Measurements from ENCODE around the gene CORO2A.
"Not testable (repeated sequence)": the region's sequence is repeated elsewhere in the genome, so short reads cannot be mapped to it uniquely, and the experiment has no call there.

Gene CORO2A

DNA sequence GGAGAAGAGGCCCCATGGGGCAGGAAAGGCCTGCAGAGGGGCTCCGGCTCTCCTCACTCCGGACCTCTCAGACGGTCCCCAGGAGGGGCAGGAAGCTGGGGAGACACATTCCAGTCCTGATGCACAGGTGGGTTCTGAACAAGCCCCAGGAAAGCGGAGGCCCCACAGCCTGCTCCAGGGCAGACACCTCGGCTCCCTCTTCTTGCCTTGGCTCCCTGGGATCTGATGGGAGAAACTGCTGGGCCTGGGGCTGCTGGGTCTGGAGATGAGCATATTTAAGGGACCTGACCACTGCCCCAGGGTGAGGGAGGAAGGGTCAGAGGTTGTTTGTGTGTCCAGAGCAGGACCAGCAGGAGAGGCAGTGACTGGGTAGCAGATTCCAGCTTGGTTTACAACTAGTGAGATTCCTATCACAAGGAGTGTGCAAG, 1.2 kb downstream of the CORO2A start:
- DNase-seq: no peak

DNA sequence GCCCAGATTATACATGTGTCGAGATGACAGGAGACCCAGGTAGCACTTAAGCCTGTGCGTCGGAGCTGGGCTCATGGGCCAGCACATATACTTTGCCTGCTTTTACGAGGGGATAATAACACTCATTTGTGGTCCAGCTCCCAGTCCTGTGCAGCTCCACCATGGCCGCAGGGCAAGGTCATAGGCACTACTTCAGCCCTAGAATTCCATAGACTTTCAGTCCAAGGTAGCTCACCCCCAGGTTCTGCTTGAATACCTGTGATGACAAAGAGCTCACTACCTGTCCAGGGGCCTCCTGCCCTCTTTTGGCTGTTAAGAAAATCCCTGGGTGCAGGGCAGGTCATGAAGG, 1.7 kb downstream of the CORO2A start:
- DNase-seq: no peak

DNA sequence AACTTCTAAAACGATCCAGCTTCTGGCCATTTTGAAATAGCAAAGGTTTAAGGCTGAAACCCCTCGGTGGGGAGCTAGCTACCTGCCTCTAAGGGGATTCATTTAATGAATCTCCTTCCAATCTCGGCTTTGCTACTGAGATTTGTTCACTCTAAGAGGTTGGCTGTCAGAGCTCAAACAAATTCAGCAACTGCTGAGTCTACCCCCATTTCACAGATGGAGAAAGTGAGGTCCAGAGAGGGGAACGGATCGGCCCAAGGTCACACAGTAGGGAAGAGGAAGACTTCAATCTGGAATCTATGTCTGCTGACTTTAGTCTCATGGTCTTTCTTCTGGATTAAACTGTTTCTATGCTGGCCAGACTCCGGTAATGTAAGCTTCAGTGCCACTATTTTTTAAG, 3.0 kb downstream of the CORO2A start:
- DNase-seq: no peak

DNA sequence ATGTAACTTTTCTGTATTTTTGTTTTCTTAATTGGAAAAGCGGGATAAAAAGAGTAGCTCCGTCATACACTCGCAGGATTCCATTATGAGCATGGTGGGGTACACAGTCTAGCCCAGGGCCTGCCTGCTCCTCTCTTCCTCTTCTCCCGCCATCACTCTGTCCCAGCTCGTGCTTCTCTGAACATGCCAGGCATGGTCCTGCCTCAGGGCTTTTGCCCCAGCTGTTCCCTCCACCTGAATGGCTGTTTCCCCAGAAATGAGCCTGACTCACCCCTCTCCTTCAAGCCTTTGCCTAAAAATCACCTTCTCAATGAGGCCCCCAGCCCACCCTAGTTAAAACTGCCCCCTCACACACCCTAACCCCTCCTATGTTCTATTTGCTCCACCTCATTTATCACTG, 4.5 kb downstream of the CORO2A start:
- no peak for DNase-seq

DNA sequence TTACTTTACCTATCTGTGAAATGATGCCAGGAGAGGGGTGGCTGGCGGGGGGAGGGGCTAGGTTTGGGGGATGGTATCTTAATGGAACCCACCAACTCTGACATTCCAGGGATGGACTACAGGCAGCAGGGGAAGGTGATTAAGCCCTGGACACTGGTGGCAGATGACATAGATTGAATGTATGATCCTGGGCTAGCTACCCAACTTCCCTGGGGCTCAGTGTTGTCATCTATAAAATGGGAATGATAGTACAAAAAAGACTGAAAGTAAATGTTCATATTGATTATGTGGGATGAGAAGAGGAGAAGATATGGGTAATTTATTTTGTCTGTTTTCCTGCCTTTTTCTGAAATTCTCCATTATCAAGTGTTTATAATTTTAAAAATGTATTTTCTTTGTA, 6.2 kb downstream of the CORO2A start:
- no peak for DNase-seq

DNA sequence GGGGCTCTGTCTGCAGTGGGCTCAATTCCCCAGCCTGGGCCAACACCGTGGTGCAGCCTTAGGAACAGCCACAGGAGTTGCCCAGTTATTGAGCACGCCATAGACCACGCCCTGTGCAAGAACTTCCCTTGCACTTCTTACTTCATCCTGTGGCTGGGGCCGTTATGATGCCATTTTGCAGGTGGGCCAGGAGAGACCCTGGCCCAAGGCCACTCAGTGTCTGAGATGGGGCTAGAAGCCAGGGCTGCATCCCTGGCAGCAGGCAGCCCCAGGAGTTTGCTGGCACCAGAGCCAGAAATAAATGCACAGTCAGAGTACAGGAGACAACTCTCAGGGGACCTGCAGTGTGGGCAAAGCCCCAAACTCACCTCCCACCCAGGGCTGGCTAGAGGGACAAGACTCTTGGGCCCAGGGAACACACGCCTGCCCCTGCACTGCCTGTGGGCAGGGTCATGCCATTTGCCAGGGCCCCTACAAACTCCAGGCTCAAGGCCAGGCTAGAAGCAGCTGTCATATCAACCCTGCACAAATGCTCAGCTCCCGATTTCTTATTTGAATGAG, 6.7 kb downstream of the CORO2A start:
- peak; percentile 17 for DNase-seq

DNA sequence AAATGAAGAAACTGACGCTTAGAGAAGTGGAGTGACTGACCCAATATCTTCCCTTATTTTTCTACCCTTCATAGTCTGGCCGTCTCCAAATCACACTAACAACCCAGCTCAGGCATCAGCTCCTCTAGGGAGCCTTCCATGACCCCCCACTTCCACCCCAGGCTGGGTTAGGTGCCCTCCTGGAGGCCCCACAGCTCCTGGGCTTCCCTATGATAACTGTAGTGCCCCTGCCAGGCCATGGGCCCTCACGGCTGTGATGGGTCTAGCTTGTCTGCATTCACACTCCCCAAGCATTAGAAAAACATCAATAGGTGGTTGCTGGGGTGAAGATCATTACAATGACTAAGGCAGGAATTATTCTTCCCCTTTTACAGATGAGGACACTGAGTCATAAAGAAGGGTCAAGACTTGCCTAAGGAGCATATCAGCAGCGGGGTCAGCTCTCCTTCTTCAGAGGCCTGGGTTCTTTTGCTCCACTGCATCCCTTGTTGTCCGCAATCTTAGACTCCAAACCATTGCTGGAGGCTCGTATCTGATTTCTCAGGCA, 7.3 kb downstream of the CORO2A start:
- DNase-seq: no peak

DNA sequence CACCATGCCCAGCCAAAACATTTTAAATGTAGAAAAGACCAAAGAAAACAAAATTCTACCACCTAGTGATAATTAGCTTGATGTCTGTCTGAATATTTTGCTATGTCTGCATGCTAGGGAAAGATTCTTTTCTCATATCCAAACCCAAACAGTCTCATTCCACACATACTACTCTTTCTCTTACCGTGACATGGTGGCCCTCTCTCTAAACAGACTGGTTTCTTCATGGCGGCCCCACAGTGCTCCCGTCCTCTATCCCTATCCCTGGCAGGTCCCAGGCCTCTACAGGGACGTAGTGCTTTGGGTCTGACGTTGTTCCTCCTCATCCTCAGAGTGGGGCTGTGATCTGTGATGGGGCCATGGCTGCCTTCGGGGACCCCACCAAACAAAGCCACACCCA, 8.1 kb downstream of the CORO2A start:
- no peak for DNase-seq

DNA sequence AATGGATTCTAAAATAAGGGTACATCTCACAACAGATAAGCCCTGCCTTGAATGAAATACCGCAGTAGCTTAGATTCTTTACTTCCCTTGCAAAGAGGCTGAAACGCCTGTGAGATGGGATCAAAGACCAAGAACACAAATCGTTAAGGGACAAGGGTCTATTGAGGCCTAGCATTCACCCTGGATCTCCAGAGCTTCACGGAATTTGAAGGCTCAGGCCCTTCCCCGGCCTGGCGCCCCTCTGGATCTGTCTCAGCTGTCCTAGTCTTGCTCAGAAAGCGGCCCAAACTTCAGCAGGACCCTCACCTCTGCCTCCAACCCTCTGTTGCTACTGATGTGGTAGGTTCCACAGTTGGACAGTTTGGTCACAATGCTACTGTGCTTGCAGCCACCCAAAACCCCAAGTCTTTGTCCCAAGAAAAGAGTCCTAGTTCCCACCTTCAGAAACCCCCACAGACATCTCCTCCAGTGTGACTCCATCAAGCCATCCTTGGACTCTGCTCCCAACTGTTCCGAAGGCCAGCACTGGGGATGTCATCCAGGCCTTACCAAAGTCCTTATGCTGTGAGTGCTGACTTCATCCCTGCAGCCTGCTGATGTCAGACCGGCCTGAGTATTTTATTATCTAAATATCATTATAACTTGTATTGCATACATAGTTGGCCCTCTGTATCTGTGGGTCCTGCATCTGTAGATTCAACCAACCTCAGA, 9.4 kb downstream of the CORO2A start:
- DNase-seq: no peak

DNA sequence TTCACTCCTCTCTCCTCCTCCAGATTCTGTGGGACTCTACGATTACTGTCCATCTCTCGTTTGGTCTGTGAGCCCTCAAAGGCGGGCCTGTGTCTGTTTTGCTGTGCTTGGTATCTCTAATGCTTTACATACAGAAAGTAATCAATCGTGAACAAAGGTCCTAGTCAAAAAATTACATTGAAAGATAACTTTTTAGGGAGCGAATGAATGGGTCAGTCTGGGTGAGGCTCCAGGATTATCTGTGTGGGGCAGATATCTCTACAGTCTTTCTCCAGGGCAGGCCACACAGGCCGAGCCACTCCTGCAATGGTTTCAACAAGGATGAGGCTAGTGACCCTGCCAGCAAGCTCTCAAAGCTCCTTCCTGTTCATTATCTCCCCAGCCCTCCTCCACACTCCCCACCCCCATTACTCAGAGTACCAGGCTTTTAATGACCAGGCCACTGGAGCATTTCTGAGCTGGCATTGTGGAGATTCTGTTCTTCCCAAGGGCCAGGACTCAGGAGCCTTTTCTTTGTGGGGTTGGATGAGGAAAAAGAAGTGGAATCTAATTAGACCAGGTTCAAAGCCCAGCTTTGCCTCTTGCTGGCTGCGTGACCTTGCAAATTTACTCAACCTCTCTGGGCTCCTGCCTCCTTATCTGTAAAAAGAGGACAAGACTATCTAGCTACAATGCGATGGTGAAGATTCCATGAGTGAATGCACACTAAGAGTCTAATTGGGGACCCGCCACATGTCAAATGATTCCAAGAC, 10.2 kb downstream of the CORO2A start:
- no peak for DNase-seq

DNA sequence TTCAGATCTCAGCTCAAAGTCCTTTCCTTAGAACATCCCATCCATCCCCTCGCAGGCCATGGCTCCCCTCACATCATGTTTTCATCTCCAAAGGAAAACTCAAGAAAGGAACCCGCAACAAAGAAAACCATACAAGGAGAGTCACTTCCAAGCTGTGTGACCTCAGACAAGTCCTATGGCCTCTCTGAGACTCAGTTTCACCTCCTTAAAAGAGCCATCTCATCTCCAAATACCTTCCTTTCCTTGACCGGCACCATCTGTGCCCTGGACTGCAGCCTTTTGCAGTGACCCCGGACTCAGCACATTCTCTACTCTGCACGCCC, 10.7 kb downstream of the CORO2A start:
- no peak for DNase-seq

DNA sequence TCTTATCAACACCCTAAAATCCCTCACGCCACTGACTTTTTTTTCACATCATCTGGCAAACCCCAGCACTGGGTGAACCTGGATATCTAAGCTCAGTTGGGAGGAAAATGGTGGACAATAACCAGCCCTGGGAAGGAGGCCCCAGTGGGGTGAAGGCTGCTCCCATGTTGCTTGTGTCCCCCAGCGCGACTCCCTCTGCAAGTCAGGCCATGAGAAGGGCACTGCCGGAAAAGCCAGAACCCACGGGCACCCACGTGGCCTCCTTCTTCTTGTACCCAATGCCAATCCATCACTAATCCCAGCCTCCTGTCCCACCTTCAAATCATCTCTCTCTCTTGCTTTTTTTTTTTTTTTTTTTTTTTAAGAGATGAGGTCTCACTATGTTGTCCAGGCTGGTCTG, 11.4 kb downstream of the CORO2A start:
- no peak for DNase-seq

DNA sequence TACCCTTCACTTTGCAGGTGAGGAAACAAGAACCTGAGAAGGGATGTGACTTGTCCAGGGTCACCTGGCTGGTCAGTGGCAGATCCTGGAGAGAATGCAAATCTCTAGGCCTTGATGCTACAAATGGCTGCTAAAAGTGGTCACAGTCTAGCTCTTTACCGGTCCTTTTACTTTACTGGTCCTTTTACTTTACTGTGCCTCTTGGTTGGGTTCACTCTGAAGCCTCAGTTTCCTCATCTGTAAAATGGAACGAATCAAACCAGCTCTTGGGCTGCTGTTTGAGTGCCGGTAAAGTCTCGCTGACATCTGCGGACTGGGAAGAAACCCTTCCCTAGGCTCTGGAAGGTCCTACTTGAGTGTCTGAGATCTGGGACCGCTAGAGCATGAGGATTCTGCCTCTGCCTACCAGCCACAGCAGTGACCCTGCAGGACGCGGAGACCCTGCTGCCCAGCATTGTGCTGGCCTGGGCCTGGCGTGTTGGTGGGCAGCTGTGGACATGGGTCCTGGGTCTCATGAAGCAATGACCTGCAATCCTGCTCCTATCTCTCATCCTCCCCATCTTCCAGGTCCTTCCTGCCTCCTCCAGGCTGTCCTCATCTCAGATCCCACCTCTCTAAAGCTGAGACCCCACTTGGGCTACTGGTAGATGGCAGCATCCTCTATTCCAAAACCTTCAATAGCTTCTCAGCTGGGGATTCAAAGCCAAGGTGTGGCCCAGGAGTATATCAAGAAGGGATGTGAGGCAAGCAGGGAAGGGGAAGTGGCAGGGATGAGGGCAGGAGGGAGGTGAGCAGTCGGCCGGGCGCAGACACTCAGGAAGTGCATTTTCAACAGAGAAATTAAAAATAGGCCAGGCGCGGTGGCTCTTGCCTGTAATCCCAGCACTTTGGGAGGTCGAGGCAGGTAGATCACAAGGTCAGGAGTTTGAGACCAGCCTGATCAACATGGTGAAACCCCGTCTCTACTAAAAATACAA, 13.3 kb downstream of the CORO2A start:
- DNase-seq: no peak

DNA sequence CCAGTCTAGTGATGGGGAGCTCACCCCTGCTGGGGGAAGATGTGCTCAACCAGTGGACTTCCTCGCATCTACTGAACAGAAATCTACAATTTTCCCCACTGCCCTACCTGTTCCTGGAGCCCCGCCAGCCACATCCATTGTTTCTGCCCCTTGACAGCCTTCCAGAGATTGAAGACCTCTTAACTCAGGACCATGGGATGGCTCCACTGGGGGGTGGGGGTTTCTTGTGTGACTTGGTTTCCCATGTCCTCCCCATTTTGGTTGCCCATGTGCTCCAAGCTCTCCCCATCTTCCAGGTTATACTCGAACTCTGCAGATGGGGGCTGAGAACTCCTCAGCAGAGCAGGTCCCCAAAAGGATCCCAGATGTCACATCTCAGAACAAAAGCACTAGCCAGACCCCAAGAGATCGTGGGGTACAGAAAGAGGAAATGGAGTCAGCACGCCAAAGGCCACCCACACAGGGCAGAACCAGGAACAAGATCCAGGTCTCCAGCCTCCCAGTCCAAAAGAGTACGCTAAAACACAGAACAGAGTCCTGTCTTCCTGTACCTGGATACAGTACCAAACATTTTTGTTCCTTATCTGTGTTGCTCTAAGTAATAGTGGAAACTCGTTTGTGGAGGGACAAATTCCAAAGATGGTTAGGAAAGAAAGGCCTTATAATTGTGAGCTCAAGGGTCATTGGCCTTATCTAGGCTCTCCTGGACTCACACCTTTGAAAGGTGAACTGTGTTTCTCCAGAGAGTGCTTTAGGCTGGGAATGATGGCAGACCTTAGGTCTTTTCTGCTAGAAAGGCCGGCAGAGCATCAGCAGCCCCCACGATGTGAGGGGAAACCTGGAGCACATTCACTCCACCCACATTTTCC, 15.8 kb downstream of the CORO2A start:
- DNase-seq: no peak

DNA sequence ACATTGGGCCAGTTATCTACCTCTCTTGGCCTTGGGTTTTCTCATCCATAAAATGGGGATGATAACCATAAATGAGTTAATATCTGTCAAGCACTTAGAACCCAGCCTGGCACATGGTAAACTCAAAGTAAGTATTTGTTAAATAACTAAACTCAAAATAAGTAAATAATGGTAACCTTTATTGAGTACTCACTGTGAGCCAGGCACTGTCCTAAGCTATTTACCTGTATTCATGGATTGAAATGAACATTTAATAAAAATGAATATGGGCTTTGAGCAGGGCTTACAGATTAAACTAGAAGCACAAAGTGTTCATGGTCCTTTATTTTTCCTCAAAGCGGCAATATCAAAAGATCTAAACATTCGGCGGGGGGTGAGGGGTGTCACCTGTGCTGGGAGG, 16.7 kb downstream of the CORO2A start:
- no peak for DNase-seq

DNA sequence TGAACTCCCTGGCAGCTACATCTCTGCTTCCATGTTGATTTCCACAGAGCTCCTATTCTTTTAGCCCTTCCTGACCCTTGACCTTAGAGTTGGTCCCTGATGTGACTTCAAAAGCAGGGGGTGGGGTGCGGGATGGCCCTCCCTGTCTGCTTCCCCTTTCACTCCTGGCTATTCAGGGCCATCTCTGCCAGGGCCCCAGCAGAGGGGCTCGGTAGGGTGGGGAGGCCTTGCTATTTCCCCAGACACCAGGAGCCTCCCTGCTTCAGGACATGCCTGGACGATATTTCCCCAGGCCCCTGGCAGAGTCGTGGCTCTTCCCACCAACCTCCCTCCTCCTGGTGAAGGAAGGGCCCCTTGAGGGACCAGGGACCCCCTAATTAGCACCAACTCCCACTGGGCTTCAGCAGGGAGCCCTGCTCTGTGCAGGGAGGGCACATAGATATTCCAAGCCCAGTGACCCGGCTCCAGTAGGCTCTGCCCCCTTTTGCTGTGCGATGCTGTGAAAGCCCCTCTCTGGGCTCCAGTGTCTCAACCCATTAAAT, 17.3 kb downstream of the CORO2A start:
- peak; percentile 6 for DNase-seq

DNA sequence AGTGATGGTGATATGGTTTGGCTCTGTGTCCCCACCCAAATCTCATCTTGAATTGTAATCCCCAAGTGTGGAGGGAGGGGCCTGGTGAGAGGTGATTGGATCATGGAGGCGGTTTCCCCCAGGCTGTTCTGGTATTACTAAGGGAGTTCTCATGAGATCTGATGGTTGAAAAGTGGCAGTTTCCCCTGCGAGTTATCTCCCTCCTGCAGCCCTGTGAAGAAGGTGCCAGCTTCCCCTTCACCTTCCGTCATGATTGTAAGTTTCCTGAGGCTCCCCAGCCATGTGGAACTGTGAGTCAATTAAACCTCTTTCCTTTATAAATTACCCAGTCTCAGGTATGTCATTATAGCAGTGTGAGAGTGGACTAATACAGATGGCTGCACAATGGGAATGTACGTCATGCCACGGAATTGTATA, 17.9 kb downstream of the CORO2A start:
- not testable (repeated sequence) for DNase-seq

DNA sequence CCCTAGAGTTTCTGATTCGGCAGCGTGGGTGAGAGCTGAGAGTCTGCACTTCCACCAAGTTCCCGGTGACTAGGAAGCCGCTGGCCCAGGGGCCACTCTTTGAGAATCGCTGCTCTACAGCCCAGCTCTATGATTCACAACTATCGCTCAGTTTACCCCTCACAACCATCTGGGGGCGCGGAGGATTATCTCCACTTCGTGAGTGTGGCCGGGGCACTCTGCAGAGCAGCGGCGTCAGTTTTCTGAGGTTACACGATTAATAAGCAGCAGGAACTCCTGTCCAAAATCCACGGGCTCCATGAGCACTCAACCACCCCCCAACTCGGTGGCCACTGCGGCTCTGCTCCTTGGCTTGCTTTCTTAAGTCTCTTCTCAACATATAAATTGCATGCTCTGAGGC, 19.3 kb downstream of the CORO2A start:
- DNase-seq: no peak

DNA sequence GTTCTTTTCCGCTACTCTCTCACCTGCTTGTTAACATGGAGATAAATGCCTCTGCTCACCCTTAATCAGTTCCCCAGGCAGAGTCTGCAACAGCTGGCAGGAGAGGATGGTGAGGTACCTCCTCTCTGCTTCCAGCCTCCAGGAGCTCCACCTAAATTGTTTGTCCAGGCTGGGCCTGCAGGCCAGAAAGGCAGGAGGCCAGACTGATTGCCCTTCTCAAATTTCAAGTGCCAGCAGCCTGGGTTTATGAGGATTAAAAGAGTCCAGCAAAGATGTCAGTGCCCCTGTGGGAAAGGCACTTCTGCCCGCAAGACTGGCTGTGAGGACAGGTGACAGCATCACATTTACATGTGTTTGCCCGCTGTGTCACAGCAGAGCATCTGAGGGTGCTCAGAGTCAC, 19.8 kb downstream of the CORO2A start:
- no peak for DNase-seq

DNA sequence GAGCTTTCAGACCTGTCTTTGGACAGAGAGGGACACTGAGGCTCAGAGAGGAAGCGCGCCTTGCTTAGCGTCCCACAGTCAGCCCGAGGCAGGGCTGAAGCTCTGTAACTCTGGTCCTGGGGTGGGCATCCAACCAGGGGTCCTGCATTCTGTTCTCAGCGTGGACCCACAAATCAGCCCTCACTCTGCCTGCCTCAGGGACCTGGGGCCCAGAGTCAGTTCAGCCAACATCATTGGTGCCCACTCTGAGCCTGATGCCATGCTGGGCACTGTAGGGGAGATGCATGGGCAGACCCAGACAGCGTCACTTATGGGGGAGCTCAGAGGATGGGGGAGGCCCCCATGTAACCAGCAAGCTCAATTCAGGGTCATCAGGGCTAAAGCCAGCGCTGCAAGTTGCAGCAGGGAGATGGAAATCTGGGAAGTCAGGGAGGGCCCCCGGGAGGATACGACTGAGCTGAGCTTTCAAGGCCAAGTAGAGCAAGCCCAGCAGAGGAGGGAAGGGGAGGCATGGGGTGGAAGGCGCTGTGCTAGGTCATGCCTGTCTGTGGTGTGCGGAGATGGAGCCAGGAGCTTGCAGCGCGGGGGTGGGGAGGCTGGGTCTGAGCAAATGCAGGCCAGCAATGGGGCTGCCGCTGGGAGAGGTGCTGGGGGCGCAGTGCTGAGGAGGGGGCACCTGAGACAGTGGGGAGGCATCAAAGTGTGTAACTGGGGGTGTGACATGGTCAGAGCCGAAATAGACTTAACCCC, 21.1 kb downstream of the CORO2A start:
- no peak for DNase-seq

DNA sequence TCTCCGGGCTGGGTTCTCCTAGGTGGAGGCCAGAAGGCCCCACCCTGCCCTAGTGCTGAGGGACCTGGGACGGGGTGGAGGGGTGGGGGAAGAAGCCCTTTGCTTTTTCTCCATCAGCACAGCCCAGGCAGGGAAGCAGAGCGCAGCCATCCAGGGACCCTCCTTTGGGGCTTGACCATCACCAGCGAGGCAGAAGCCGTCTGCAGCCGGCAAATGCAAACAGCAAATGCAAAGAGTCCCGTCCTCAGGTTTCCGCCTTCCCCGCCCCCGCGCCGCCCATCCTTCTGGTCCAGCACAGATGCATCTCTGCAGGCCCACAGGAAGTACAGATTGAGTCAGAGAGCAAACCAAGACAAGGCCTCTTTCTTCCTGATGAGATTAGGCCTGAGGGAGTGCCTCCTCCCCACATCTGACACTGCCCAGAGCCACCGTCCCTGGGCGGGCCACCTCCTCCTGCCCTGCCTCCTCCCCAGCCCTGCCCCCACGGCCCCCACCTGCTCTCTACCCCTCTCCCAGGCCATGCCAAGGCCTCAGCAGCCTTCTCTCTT, 23.4 kb downstream of the CORO2A start:
- DNase-seq: peak; percentile 52
